Rectal smooth muscle tissue (tissue), 1 donor: ENCODE measurements around the gene PALLD.

Experiments used
- H3K27ac ChIP-seq: one replicate; pipeline ENCODE4 v1.7.0; 2013; ENCODE audit warnings: low read depth, low read length, inconsistent platforms
- H3K27me3 ChIP-seq: one replicate; pipeline ENCODE4 v1.7.0; 2013; ENCODE audit warnings: low read length; ENCODE audit not compliant: control insufficient read depth, insufficient read depth
- H3K36me3 ChIP-seq: one replicate; pipeline ENCODE4 v1.7.0; 2013; ENCODE audit warnings: low read length; ENCODE audit not compliant: control insufficient read depth, insufficient read depth
- H3K4me1 ChIP-seq: one replicate; pipeline ENCODE4 v1.7.0; 2013; ENCODE audit warnings: low read length; ENCODE audit not compliant: control insufficient read depth, insufficient read depth
- H3K4me3 ChIP-seq: one replicate; pipeline ENCODE4 v1.7.0; 2013; ENCODE audit warnings: low read length
- H3K9ac ChIP-seq: one replicate; pipeline ENCODE4 v1.7.0; 2013; ENCODE audit warnings: low read length

The PALLD gene

DNA sequence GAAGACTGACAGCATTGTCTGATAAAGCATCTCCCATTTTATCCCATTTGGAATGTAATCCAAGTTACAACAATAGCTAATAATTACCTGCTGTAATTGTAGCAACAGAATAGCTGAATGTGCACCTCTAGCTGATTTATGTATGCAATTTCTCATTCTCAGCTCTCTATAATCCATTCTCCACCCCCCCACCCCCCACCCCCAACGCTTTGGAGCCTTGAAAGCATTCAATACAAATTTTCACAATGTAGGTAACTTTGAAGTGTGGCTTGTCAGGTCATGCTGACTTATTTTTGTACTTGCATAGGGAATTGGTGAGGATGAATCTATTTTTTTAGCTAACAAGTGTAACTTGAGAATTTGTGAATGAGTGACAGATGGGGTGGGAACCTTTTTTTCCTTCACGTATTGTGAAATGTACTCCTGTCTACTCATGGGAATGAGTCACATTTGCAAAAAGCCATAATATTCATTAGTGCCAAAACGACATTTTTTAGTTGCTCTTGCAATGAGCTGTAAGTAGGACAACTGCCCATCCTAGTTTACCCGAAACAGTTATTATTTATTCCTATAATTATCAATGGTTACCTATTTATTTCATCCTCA is 159.3 kb downstream of the PALLD start:
- H3K27ac ChIP-seq, result no peak overlapping the region
- H3K4me1 ChIP-seq, result no peaks in the 10 kb centered on the region
- H3K9ac ChIP-seq, result no peak overlapping the region
- no peaks in the 10 kb centered on the region for H3K36me3 ChIP-seq
- no peak overlapping the region for H3K4me3 ChIP-seq
- H3K27me3 ChIP-seq, result no peaks in the 10 kb centered on the region

DNA sequence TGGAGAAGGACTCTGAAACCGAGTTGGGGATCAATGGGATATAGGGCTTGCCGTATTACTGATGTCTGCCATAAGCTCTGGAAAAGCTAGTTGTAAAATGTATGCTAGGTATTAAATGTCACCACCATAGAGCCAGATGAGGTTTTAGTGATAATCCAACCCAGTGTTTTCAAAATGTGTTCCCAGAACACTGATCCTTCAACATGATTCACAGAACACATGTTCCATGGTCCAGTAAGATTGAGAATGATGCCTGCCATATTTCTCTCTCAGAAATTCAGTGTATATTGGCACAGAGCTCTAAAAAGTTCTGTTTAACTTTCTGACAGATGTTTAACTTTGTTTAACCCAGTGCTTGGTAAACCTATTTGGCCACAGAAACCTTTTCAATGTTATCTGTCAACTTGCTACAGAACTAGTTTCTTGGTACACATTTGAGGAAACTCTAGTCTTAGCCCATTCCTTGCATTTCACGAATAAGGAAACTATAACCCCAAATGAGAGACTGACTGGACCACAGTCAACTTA is 160.2 kb downstream of the PALLD start:
- H3K9ac ChIP-seq, result no peak overlapping the region
- H3K27ac ChIP-seq, result no peak overlapping the region
- no peaks in the 10 kb centered on the region for H3K27me3 ChIP-seq
- H3K36me3 ChIP-seq, result no peaks in the 10 kb centered on the region
- no peak overlapping the region for H3K4me3 ChIP-seq
- H3K4me1 ChIP-seq, result no peaks in the 10 kb centered on the region

DNA sequence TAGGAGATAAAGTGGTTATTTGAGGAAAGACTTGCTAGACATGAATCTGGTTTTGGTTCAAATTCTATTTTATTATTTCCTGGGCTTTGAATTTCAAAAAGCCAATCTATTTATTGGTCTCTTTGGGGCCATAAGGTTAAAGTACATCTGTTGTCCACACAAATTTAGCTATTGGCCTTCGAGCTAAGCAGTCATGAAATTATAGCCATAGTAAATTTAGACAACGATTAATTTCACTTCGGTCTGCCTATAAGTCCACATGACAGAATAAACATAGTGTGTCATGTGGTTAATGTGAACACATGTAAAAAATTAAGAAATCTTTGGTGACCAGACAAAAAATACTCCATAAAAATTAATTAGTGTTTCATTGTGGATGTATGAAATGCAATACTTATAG is 161.9 kb downstream of the PALLD start:
- Histone ChIP-seq H3K27me3 (no peaks in the 10 kb centered on the region), H3K4me1 (no peaks in the 10 kb centered on the region), H3K4me3 (no peak overlapping the region), H3K36me3 (no peaks in the 10 kb centered on the region), H3K27ac (no peak overlapping the region), H3K9ac (no peak overlapping the region)

DNA sequence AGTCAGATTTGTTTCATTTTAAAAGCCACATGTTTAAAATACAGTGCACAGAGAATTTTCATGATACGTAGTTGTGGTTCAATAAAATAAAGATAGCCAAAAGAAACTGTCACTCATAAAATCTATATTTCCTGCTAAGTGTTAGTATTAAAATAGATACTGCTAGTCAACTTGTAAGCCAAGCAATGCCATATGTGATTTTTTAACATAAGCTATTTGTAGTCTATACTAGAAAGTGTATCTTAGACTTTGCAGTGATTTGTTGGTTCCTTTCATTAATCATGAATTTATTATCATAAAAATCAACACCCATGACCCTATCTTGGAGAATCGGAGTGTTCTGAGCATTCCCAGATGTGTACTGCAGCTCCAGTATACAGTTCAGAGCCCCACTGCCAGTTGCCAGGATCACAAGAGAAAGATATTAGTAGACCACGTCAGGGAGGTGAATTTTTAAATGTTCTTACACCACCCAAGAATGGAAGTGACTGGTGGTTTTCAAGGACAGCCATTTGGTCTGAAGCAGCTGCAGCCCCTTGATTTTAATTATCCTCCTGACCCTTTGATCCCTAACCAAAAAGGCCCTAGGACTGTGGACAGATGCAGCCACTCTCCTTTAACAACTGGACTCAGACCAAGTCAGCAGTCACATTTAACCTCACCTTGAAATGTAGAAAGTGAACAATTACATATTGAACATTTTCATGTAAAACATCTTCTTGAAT is 163.1 kb downstream of the PALLD start:
- Histone ChIP-seq H3K27me3 (no peaks in the 10 kb centered on the region), H3K36me3 (no peaks in the 10 kb centered on the region), H3K9ac (no peak overlapping the region), H3K27ac (no peak overlapping the region), H3K4me3 (no peak overlapping the region), H3K4me1 (no peaks in the 10 kb centered on the region)

DNA sequence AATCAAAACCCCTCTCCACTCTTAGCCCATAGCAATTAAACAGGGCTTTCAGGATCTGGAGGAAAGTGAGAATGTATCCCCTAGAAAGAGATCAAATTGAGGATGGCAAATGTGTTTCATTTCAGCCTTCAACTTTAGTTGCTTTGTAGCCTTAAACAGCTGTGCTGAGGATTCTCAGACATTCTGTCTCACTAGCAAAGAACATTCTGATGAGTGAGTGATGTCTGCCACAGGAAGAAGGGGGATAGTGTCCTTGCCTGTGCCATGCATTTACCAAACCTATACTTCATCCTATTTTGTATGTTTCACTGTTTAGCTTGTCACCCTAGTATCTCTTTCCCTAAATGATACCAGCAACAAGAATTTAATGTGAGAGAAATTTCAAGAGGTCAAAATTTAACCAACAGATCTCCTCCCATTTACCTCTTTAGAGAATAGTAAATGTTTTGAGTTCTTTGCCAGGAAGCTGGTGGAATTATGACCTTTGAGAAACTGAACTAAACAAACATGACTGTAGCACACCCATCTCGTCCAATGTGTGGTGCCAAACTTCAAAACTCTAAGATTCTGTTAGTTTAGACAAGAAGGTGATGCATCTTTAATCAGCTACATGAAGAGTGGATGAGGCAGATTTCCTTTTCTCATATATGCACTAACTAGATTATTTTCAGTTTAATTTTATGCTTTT is 165.6 kb downstream of the PALLD start:
- H3K36me3 ChIP-seq, result no peaks in the 10 kb centered on the region
- no peaks in the 10 kb centered on the region for H3K27me3 ChIP-seq
- H3K27ac ChIP-seq, result no peak overlapping the region
- no peak overlapping the region for H3K4me3 ChIP-seq
- H3K9ac ChIP-seq, result no peak overlapping the region
- H3K4me1 ChIP-seq, result no peaks in the 10 kb centered on the region

DNA sequence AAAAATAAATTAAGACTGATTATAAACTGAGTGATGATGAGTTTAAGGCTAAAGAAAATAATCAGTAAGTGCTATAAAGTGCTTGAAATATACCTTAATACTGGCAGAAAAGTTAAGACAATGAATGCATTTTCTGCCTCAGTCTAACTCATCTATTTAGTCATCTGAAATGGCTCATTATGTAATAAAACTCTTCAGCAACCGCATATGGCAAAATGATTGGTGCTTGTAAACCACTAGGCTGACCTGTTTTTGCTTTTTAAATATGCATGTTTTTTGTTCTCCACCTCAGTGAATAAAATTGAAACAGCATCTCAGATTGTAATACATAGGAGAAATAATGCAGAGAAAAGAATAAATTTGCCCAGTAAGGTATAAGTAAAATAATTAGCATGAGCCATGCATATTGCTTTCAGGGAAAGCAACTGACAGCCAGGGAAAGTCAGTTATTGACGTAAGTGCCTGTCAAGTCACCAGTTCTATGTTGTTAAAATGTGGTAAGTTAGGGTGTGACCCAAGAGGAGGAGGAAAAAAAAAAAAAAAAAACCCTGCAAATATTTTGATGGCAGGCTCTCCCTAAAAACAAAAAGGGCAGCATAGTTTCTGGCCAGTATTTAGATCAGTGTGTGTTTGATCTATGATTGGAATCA is 167.5 kb downstream of the PALLD start:
- H3K27ac ChIP-seq, result no peak overlapping the region
- no peaks in the 10 kb centered on the region for H3K36me3 ChIP-seq
- no peaks in the 10 kb centered on the region for H3K4me1 ChIP-seq

DNA sequence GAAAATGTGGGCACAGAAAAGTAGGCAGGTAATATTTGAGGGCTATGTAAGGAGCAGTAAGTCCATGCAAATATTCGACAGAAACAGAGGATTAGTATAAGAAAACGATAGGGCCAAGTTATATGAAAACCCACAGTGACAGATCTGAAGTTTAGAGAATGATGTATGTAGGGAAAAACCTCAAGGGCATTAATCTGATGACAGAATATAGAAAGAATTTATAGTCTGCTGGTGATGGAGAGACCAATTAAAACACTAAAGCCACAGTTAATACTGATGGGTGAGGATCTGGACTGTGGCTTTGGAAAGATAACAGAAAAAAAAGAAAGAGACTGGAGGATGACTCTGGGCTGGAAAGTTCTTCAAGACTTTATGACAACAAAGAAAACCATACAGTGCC is 169.7 kb downstream of the PALLD start:
- no peaks in the 10 kb centered on the region for H3K4me1 ChIP-seq
- no peaks in the 10 kb centered on the region for H3K27me3 ChIP-seq
- H3K9ac ChIP-seq, result no peak overlapping the region
- H3K27ac ChIP-seq, result no peak overlapping the region
- no peaks in the 10 kb centered on the region for H3K36me3 ChIP-seq
- H3K4me3 ChIP-seq, result no peak overlapping the region

More for the DNA sequence above, 167.5 kb downstream of the PALLD start:
- Histone ChIP-seq H3K4me3 (no peak overlapping the region), H3K27me3 (no peaks in the 10 kb centered on the region), H3K9ac (no peak overlapping the region)

DNA sequence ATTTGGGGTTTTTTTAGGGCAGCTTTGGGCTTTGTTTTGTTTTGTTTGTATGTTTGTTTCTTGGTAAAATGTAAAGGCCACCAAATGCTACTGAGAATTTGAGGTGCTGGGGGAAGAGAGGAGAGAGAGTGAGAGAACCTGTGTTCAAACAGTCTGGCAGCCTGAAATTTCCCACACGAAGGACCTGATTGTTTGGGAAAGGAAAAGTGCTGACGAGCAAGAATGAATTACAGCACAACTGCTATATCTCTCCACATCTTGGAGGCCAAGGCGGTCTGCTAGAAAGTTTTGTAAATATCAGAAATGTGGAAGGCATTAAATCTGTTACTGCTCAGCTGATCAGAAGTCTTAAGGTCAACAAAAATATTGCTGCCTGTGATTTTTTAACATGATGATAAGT is 170.5 kb downstream of the PALLD start:
- H3K4me1 ChIP-seq, result no peaks in the 10 kb centered on the region

DNA sequence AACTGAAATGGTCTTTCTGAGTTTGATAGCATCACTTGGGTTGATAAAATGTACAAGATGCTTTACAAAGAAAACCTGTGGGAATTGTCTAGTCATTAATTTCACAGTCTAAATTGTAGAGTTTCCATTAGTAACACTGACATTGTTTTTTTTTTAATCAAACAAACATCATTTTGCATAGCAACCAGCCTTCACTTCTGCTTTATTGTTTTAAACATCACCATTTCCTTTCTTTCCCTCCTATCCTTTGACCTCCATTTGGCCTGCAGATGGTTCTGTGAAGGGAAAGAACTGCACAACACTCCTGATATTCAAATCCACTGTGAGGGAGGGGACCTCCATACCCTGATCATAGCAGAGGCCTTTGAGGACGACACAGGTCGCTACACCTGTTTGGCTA is 171.1 kb downstream of the PALLD start:
- Histone ChIP-seq H3K36me3 (no peaks in the 10 kb centered on the region), H3K27ac (no peak overlapping the region), H3K4me3 (no peak overlapping the region), H3K4me1 (no peaks in the 10 kb centered on the region), H3K27me3 (no peaks in the 10 kb centered on the region), H3K9ac (no peak overlapping the region)

More for the DNA sequence above, 170.5 kb downstream of the PALLD start:
- Histone ChIP-seq H3K27ac (no peak overlapping the region), H3K9ac (no peak overlapping the region), H3K36me3 (no peaks in the 10 kb centered on the region), H3K27me3 (no peaks in the 10 kb centered on the region), H3K4me3 (no peak overlapping the region)

DNA sequence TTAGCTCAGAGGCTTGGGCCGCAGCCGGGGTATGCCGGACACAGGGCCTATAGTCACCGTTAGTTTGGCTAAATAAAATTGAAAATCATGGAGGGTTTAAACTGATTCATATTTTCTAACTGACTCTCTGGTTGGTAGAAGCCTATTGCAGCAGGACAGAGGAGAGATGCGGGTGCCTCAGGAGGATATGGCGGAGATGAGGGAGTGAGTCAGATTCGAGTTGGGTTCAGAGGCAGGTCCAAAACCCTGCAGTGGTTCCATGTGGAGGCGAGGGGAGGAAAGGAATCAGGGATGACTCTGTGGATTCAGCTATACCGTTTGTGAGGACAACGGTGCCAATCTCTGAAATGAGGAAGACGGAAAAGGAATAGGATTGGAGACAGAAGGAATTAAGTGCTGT is 176.6 kb downstream of the PALLD start:
- Histone ChIP-seq H3K27ac (no peak overlapping the region), H3K4me1 (no peaks in the 10 kb centered on the region), H3K27me3 (no peaks in the 10 kb centered on the region), H3K36me3 (no peaks in the 10 kb centered on the region), H3K4me3 (no peak overlapping the region), H3K9ac (no peak overlapping the region)

DNA sequence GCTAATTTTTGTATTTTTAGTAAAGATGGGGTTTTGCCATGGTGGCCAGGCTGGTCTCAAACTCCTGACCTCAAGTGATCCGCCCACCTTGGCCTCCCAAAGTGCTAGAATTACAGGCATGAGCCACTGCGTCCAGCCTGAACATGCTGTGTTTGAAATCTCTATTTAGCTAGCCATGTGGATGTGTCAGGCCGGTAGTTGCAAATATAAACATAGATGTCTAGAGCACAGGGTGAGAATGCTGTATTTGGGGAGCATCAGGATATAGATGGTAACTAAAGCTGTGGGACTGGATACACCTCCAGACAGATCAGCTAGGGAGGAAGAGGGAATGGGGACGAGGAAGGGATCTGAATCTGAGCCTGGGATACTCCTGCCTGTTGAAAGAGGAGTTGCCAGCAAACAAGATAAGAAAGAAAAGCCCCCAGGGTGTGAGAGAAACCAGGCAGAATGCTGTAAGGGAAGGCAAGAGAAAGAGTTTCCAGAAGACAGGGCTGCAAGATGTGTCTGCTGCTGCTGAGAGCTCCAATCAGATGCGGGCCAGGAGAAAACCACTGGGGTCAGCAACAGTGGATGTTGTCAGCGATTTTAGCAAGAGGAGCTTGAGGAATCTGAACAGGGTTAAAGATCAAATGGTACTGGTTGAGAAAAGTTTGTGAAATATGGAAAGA is 177.4 kb downstream of the PALLD start:
- Histone ChIP-seq H3K27me3 (no peaks in the 10 kb centered on the region), H3K27ac (no peak overlapping the region), H3K4me3 (no peak overlapping the region), H3K36me3 (no peaks in the 10 kb centered on the region), H3K9ac (no peak overlapping the region), H3K4me1 (no peaks in the 10 kb centered on the region)

DNA sequence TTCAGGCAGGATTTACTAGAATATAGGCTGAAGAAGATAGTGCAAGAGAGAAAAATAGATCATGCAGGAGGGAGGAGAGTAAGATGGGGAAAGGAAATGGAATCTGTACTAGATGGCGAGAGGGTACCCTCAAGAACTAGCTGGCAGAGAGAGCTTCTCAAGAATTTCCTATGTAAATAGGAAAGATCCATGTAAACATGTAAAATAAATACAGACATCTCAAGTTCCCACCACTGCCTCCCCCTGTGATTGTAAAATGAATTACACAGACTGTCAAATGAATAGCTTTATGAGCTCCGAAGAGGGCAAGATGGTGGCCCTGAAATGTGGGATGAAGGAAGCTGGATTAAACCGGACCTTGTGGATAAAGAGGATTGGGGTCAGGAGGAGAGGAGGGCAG is 178.0 kb downstream of the PALLD start:
- Histone ChIP-seq H3K27me3 (no peaks in the 10 kb centered on the region), H3K27ac (no peak overlapping the region), H3K9ac (no peak overlapping the region), H3K4me3 (no peak overlapping the region), H3K4me1 (no peaks in the 10 kb centered on the region), H3K36me3 (no peaks in the 10 kb centered on the region)
